Spleen (tissue), 7 donors: ENCODE measurements around the gene C9orf78.

Source experiments
- POLR2A ChIP-seq, 3 donors: fragments of 450-650 bp; IDR thresholded peaks; one replicate each; pipeline ENCODE4 v1.5.1; 2017; ENCODE audit warnings: antibody characterized with exemption in 3 of 3, mild to moderate bottlenecking in 1 of 3
- TF ChIP-seq, protein P1 (sequence below), 11 experiments: fragments of 200-600 bp in 7 of 11; fragments of 450-650 bp in 4 of 11; sonication (generic) in 4 of 11; IDR thresholded peaks in 8 of 11; conservative IDR thresholded peaks in 3 of 11; 1 replicate in 7 of 11; 2 replicates in 4 of 11; pipeline versions ENCODE4 v1.4.0 to v1.8.0; 2016 to 2021; ENCODE audit warnings: antibody characterized with exemption in 11 of 11, inconsistent platforms in 4 of 11, mild to moderate bottlenecking in 1 of 11
- donor health status: DM: no; HTN: no; CAD: no; lungs with moderate emphysema.
- donor health status: DM: no; HTN: no; CAD: no.
- donor health status: DM: no; HTN: no; CAD: no.

DNA sequence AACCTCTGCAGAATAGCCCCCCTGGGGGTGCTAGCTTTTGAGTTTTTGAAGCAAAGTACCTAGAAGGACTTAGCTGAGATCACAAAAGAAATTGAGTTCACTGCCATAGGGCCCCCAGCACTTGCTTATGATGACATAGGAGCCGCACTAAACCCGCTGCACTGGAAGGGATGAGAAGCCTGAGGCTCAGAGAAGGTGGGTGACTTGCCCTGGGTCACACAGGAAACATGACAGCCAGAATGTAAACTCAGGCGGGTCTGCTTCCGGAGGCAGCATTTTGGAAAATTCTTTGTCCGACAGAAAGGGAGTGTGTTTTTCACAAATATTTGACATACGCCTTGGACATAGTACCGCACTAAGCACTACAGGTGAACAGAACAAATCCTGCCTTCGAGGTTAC lies 40.5 kb downstream of the C9orf78 start:
- TF ChIP-seq, protein P1, sequence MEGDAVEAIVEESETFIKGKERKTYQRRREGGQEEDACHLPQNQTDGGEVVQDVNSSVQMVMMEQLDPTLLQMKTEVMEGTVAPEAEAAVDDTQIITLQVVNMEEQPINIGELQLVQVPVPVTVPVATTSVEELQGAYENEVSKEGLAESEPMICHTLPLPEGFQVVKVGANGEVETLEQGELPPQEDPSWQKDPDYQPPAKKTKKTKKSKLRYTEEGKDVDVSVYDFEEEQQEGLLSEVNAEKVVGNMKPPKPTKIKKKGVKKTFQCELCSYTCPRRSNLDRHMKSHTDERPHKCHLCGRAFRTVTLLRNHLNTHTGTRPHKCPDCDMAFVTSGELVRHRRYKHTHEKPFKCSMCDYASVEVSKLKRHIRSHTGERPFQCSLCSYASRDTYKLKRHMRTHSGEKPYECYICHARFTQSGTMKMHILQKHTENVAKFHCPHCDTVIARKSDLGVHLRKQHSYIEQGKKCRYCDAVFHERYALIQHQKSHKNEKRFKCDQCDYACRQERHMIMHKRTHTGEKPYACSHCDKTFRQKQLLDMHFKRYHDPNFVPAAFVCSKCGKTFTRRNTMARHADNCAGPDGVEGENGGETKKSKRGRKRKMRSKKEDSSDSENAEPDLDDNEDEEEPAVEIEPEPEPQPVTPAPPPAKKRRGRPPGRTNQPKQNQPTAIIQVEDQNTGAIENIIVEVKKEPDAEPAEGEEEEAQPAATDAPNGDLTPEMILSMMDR (IDR thresholded peaks at IDR 0.05 in 8 of 11, conservative IDR thresholded peaks at IDR 0.05 in 3 of 11): no peak
- TF ChIP-seq POLR2A (IDR thresholded peaks at IDR 0.05): no peak
